GM19035 (cell line): ENCODE results near the gene GON4L.
"Not testable (repeated sequence)": the region's sequence is repeated elsewhere in the genome, so short reads cannot be mapped to it uniquely, and the experiment has no call there.

ENCODE experiments used
- ATAC-seq: cut with Tn5 transposase; IDR thresholded peaks from one replicate; pipeline ENCODE4 v1.9.1; 2021; ENCODE audit not compliant: unreplicated experiment

GON4L gene

DNA sequence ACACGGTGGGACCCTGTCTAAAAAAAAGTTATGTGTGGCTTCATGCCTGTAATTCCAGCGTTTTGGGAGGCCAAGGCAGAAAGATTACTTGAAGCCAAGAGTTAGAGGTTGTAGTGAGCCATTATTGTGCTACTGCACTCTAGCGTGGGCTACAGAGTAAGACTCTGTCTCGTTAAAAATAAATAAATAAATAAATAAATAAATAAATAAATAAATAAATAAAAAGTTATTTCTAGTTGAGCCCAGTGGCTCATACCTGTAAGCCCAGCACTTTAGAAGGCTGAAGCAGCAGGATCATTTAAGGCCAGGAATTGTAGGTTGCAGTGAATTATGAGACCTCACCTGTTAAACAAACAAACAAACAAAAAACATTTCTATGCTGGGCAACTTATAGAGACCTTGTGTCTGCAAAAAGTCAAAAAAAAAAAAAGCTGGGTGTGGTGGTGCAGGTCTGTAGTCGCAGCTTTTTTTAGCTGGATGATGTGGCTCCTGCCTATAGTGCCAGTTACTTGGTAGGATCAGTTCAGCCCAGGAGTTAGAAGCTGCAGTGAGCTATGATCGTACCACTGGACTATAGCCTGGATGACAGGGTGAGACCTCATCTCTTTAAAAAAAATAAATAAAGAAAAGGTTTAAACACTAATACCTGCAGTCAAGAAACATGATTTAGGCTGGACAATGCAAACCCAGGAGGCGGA, 25.6 kb downstream of the GON4L start:
- no peak for ATAC-seq

DNA sequence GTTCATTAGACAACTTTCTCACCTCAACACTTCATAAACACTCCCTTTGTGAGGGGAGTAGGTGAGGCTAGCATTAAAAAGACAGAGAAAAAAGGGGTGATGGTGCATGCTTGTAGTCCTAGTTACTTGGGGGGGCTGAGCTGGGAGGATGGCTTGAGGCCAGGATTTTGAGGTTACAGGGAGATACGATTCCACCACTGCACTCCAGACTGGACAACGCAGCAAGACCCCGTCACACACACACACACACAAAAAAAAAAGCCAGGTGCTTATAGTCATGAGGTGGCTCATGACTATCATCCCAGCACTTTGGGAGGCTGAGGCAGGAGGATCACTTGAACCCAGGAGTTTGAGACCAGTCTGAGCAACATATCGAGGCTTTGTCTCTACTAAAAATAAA, 29.6 kb downstream of the GON4L start:
- ATAC-seq, result no peak

DNA sequence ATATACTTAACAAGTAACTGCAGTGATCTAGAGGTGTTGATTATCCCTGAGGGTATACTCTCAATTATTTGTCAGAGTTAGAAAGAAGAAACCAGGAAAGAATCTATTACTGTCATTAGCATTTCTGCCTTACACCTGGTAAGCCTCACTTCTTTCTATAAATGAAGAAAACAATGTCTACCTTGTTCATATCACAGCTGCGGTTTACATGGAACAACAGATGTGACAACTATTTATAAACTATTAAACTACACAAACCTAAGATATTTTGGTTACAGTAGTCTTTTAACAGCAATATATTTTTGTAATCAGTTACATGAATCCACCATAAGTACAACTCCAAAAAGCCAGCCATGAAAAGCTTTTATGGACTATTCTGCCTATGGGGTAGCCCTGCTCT, 40.7 kb downstream of the GON4L start:
- no peak for ATAC-seq

DNA sequence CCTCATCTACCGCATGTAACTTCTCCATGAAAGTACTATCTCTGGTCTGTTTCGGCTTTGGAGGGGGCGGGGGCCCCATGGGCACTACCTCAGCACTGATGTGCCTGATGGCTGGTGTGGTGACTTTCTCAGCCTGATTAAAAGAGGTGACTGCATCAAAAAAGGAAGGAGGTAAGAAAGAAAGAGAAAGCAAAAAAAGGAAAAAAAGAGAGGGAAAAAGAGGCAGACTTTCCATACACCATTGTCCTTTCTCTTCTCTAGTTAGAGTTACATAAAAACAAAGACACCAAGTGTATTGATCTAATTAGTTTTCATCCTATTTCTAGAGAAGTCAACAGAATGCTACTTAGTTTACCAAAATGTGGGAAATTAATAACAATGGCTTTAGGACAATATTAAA, 43.3 kb downstream of the GON4L start:
- ATAC-seq, result no peak

DNA sequence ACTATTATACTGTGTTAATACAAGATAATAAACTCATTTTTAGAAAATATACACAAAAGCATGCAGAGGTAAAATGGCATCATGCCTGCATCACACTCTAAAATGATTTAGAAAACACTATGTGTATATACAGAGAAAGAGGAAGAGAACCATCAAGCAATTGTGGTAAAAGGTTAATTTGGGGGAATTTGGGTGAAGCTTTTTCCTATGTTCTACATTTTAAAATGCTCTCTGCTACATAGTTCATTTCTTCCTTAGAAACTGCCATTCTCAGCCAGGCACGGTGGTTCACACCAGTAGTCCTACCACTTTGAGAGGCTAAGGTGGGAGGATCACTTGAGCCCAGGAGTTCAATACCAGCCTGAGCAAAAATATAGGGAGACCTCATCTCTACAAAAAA, 44.1 kb downstream of the GON4L start:
- no peak for ATAC-seq

DNA sequence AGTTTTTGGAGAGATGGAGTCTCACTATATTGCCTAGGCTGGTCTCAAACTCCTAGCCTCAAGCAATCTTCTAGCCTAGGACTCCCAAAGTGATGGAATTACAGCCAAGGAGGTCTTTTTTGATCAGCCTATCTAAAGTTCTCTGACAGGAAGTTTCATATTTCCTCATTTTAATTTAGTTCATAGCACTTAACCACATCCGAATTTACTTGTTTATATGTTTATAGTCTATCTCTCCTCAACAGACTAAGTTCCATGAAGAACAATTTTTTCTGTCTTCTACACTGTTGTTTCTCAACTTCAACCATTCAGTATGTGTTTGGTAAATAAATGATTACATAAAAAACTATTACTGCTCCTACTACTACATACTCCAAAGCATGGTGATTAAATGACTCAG, 47.9 kb downstream of the GON4L start:
- no peak for ATAC-seq

DNA sequence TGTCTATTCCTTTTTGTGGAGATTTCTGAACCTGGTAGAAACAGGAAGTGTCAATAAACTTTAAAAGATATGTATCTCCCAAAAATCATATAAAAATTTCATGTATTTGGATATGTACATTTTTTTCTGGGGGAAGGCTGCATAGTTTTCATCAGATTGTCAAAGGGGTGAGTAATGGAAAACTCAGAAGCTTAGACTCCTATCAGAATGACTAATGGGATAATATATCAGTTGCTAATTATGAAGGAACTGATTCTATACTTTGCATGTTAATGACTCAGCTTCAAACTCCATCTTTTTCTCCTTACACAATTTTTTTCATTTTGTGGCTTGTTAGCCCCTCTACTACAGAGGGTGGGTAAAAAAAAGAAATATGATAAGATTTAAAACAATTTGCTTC, 55.9 kb downstream of the GON4L start:
- ATAC-seq, result no peak

DNA sequence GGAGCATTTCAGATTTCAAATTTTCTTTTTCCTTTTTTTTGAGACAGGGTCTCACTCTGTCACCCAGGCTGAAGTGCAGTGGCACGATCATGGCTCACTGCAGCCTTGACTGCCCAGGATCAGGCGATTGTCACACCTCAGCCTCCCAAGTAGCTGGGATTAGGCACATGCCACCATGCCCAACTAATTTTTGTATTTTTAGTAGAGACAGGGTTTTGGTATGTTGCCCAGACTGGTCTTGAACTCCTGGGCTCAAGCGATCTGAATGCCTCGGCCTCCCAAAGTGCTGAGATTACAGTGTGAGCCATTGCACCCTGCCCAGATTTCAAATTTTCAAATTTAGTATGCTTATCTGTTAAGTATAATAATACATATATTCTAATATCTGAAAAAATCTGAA, 61.4 kb downstream of the GON4L start:
- not testable (repeated sequence) for ATAC-seq

DNA sequence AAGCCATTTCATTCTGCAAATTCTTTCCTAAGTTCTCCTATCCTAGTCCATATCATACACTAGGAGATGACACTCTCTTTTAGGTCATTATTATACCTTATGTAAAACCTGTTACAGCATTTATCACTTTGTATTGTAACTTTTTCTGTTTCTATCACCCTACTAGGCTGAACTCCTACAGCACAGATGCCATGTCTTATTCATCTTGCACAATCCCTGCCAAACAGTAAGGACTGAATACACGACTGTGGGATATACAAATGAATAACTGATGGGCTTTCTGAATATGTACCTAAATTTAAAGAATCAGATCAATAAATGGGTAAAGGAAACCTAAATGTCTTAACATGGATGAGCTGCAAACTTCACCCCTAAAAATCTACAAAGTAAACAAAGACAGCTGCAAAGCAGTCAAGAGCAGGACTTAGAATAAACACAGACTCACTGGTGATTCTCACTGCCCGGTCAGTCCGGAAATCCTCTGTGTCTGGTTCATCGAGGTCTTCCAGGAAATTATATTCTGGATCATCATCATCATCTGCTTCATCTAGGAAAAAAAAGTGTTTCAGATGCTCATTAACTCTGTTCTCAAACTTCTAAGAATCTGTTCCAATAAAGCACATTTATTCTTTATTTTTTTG, 62.3 kb downstream of the GON4L start:
- ATAC-seq, result no peak

DNA sequence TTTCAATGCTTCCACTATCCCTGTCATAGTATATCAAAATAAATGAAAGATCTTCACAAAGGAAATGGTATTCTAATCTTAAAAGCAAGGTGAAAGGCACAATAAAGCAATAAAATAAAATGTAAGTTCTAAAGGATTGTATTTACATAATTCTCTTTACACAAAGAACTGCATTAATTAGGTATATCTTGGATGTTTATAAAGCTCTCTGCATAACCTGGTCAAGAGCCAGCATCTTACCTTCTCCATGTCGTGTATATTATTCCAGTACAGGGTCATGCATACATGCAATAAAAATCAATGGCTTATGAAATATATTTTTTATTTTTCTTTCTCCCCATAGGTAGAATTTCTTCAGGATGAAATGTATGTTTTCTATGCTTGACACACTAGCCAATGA, 63.8 kb downstream of the GON4L start:
- no peak for ATAC-seq

DNA sequence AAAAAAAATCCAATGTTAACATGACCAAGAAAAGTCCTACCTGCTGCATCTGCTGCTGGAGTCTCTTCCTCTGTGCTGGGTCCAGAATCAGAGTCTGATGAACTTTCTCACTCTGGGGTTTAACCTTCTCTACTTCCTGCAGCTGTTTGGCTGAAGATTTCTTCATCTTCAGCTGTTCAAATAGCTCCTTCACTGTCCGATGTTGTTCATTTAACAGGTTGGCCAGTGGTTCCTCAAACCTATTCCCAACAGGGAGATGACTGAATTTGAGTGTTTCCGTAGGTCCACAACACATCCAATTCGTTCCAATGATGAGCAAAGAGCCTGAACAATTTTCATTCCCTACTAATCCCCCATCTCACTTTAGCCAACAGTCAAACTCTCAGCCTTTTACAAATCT, 79.4 kb downstream of the GON4L start:
- no peak for ATAC-seq

DNA sequence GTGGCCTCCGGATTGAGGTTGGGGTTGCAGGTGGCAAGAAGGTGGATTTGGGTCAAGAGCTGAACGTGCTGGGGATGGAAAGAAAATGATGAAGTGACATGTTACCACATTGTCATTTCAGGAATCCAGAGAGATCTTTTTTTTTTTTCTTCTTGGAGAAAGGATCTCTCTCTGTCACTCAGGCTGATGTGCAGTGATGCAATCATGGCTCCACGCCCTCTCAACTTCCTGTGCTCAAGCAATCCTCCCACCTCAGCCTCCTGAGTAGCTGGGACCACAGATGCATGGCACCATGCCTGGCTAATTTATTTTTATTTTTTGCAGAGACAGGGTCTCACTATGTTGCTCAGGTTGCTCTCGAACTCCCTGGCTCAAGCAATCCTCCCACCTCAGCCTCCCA, 80.6 kb downstream of the GON4L start:
- ATAC-seq, result no peak

DNA sequence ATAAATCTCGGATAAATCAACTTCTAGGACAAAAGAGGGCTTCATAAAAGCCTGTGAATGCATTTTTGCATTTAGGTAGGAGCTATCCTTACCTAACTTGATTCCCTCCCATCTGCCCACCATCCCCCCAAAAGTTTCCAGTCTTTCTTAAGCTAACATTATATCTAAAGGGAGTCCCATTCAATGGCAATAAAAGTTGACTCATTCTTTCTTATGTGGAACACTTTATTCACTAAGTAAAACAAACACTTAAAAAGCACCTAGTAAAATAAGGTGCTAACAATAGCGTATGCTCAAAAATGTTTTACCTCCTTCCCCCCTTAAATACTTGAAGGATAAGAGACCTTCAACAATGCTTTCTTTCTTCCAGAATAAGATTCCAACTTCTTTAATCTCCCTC, 83.8 kb downstream of the GON4L start:
- ATAC-seq, result no peak

DNA sequence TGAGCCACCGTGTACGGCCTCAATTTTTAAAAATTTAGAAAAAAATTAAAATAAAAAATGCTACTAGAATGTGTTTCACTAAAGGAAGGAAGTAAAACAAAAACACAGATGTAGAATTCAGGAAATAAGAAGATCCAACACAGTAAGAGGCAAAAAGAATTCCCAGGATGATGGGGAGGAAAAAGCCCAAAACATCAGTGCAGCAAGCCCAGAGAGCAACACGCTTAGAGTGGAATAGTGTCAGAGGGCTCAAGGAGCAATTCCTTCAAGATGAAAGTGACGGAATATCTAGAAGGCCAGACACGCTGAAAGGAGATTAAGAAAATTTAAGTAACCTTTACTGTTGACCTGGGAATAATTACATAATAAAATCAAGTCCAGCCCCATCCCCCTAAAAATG, 87.8 kb downstream of the GON4L start:
- no peak for ATAC-seq

DNA sequence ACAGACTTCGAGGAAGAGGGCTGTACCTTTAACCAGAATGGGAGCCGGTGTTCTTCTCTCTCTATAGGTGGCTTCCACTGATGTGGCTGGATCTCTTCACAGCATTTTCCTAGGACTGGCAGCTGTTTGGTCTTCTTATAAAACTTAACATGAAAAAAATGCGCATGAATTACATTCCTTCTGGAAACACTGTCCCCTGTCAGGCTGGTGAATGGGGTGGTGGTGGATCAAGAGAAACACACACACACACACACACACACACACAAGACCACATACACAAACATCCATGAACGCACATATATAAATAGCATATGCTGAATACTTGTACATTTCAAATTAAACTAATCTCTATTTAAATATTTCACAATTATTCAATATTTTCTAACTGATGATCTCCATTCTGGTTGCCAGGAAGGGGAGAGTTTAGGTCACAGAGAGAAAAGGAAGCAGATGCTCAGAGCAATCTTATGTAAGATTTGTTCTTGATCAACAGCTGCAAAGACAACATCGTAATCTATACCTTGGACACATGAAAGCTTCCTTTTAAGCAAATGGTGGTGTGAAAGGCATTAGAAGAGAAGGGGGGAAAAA, 89.5 kb downstream of the GON4L start:
- ATAC-seq, result not testable (repeated sequence)

DNA sequence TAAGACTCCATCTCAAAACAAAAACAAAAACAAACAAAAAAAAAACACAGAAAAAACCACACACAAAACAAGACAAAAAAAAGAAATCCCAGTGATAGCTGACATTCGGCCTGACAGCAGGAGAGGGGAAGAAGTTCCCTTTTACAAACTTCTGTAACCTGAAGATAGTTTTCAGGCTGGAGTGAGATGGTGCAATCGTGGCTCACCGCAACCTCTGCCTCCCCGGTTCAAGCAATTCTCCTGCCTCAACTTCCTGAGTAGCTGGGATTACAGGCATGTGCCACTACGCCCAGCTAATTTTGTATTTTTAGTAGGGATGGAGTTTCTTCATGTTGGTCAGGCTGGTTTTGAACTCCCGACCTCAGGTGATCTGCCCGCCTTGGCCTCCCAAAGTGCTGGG, 93.0 kb downstream of the GON4L start:
- ATAC-seq, result not testable (repeated sequence)

DNA sequence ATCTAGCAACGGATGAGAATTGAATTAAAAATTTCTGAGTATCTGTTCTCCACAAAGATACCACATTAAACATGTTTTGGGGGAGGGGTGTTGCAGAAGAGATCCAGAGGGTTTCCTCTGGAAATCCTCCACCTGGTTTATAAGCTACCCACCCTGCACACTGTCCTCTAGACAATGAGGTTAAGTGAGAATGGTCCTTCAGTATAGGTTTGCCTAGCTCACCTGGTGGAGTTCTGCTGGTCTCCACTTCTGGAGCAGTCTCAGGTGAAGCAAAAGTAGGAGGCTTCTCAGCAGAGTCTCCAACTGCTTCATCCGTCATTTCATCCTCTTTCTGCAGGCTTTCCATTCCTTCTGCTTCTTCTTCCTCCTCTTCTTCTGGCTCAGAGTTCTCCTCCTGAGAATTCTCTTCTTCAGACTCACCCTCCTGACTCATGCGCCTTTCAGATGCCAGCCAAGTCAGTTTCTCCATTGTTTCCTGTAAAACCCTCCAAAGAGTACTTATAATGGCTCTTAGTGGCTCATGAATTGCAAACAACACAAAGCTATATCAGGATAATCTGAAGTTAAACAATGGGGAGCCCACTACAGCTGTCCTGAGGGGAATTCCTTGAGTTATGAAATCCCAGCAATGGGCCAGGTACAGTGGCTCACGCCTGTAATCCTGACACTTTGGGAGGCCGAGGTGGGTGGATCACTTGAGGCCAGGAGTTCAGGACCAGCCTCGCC, 93.8 kb downstream of the GON4L start:
- ATAC-seq, result not testable (repeated sequence)

DNA sequence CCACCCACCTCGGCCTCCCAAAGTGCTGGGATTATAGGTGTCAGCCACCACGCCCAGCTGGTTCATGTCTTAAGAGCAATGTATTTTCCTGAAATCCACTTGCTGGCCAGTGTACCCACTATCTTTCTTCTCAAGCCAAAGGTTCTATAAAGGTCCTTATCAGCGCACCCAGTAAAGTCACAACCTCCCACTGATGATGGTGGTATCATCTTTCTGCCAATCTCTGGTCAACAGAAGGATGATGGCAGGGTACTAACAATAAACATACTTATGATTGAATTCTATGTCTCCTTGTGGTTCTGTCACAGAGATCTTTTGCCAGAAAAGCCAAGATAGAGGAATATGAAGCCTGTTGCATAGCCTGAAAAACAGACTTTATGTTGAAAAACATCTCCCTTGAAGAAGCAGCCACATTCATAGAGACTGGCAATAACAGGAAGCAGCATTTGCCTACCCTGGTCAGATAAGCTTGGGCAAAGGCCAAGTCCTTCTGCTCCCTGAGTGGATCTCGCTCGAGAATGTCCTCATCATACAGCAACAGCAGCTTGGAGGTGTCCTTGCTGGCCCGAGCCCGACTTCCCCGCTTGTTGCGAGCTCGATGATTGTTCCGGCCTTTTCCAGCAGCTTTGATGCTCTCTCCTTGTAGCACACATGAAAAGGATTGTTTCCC, 95.1 kb downstream of the GON4L start:
- ATAC-seq, result no peak

DNA sequence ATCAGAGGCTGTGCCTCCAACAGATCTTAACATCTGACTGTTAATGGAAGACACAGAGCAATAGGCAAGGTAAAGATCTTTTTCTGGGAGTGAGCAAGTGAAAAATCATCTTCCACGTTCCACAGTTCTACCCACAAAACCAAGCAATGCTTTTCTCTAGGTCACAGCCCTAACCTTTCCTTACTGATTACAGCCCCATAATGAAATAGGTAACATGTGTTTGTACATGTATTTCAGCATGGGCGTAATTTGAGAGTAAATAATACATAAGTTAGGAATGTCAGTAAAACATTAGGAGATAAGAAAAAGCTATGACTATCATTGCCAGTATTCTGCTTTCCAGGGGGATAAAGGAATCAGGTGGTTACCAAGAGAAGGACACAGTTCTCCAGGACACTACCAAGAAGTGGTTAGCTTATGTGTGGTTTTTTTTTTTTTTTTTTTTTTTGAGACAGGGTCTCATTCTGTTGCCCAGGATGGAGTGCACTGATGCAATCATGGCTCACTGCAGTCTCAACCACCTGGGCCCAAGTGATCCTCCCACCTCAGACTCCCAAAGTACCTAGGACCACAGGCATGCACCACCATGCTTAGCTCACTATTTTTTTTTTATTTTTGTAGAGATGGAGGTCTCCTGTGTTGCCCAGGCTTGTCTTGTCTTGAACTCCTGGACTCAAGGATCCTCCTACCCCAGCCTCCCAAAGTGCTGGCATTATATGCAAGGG, 96.1 kb downstream of the GON4L start:
- no peak for ATAC-seq

DNA sequence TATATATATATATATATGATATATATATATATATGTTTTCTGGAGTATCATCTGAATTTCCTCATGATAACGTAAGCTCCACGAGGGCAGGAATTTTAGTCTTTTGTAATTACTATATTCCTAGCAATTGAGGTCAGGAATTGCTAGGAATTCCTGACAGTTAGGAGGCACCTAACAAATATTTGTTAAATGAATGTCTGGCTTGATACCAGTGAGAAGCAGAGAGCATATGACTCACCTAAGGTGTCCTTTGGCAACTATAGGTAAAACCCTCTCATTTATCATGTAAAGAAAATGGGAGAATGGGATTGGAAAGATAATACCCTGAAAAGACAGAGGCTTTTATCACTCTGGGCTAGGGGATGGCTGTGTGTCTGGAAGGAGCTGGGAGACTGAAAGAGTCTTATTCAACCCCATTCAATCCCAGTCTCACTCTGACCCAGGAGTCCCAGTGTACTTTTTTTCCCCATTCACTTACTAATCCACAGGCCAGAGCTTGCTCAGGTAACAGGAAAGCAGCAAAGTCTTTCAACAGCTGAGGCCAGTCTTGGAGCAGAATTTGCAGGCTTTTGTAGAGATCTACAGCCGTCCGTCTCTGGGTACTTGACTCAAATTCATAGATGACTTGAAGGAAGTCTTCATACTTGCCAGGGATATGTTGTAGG, 96.9 kb downstream of the GON4L start:
- no peak for ATAC-seq
